Natural killer cell (primary cell): ENCODE measurements around the gene SAFB. TPM values are rescaled to one million over a fixed set of nuclear protein-coding genes. Genes with fewer than 3 reads are reported as not detected.

ENCODE experiments used
- ATAC-seq, 3 donors: fragments of 150-1000 bp in 2 of 3; fragments of 200-7000 bp in 1 of 3; cut with Tn5 transposase; 1 replicate in 1 of 3; 2 replicates in 2 of 3; pipeline ENCODE4 v1.10.0; 2021; ENCODE audit warnings: mild to moderate bottlenecking in 2 of 3, moderate library complexity in 2 of 3
- DNase-seq, 2 donors: peaks; one replicate each; pipeline versions ENCODE4 v3.0.0 to v3.0.0-alpha.2; 2013 to 2021; ENCODE audit warnings: mixed read lengths in 1 of 2
- H3K27ac ChIP-seq: one replicate; pipeline ENCODE4 v1.5.1; 2013; ENCODE audit warnings: mild to moderate bottlenecking, low read length
- H3K27me3 ChIP-seq: one replicate; pipeline ENCODE4 v1.6.1; 2013; ENCODE audit warnings: low read length; ENCODE audit not compliant: control insufficient read depth, insufficient read depth
- H3K36me3 ChIP-seq: one replicate; pipeline ENCODE4 v1.6.1; 2013; ENCODE audit warnings: low read length; ENCODE audit not compliant: control insufficient read depth, insufficient read depth
- H3K4me1 ChIP-seq: one replicate; pipeline ENCODE4 v1.6.1; 2013; ENCODE audit warnings: low read length; ENCODE audit not compliant: control insufficient read depth, insufficient read depth
- H3K4me3 ChIP-seq: one replicate; pipeline ENCODE4 v1.5.1; 2013; ENCODE audit warnings: low read length
- H3K9me3 ChIP-seq: one replicate; pipeline ENCODE4 v1.6.1; 2013; ENCODE audit warnings: low read length; ENCODE audit not compliant: control insufficient read depth, insufficient read depth
- H3K27ac Mint-ChIP-seq, 2 donors: one replicate each; pipeline ENCODE4 v1.8.0; 2022; ENCODE audit warnings: mild to moderate bottlenecking in 2 of 2, mixed read lengths in 2 of 2, moderate library complexity in 1 of 2
- H3K27me3 Mint-ChIP-seq, 2 donors: one replicate each; pipeline ENCODE4 v1.8.0; 2022; ENCODE audit warnings: low read depth in 2 of 2, mixed read lengths in 2 of 2
- H3K36me3 Mint-ChIP-seq: one replicate; pipeline ENCODE4 v1.8.0; 2022; ENCODE audit warnings: mixed read lengths
- H3K4me1 Mint-ChIP-seq, 2 donors: one replicate each; pipeline ENCODE4 v1.8.0; 2022; ENCODE audit warnings: mixed read lengths in 2 of 2
- H3K4me3 Mint-ChIP-seq: one replicate; pipeline ENCODE4 v1.8.0; 2022; ENCODE audit warnings: mild to moderate bottlenecking, moderate library complexity, mixed read lengths
- H3K9me3 Mint-ChIP-seq, 2 donors: one replicate each; pipeline ENCODE4 v1.8.0; 2022; ENCODE audit warnings: mixed read lengths in 2 of 2
- WGBS: methylation state at CpG from one replicate; pipeline ENCODE4 v1.1.7; 2013; ENCODE audit warnings: missing lambda C conversion rate; ENCODE audit not compliant: insufficient coverage; 5-methylcytosine and 5-hydroxymethylcytosine counted together
- intact Hi-C: fragments of 100-400 bp; cut with micrococcal nuclease; formaldehyde crosslinking; loops from one replicate; pipeline ENCODE4 v1.14.2; 2022
- total RNA-seq, 4 donors: library from RNA; stranded (reverse); fragments of 120-200 nt in 1 of 4; gene quantifications; one replicate each; pipeline versions ENCODE4 v1.2.3 to v1.2.4, GENCODE V29; 2013 to 2022
- TF ChIP-seq, protein P1 (sequence below): fragments of 200-600 bp; IDR thresholded peaks from one replicate; pipeline ENCODE4 v1.8.0; 2022; ENCODE audit warnings: antibody characterized with exemption

SAFB gene
- total RNA-seq, 3 donors from 2014 or later (not counting 1 experiment from before 2014, with no cell fraction given) = 195 to 229 (median 207) TPM

DNA sequence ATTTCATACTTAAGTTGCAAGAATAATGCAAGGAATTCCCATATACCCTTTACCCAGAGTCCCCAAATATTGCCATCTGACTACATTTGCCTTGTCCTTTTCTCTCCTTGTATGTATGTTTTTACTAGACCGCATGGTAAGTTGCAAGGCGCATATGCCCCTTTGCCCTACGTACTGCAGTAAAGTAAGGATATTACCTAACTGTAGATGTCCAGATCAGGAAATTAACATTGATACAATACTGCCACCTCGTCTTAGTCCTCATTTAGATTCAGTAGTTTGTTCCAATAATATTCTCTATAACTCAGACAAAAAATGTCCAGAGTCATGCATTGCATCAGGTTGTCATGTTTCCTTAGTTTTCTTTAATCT, 9.3 kb downstream of the SAFB start:
- Histone ChIP-seq H3K4me3 (no peak overlapping the region), H3K9me3 (no peaks in the 10 kb centered on the region), H3K27ac (no peak overlapping the region), H3K27me3 (no peaks in the 10 kb centered on the region), H3K36me3 (peaks cover 25% of the 10 kb centered on the region), H3K4me1 (peaks cover 23% of the 10 kb centered on the region)
- Mint-ChIP-seq H3K36me3 (peaks cover 13% of the 10 kb centered on the region), H3K27ac (peak overlapping the region; percentile 15 to 43), H3K4me1 (peaks cover 60% of the 10 kb centered on the region in 2 donors), H3K4me3 (no peak overlapping the region), H3K9me3 (no peaks in the 10 kb centered on the region), H3K27me3 (no peaks in the 10 kb centered on the region)
- DNase-seq (no peak), ATAC-seq (no peak)
- TF ChIP-seq, protein P1, sequence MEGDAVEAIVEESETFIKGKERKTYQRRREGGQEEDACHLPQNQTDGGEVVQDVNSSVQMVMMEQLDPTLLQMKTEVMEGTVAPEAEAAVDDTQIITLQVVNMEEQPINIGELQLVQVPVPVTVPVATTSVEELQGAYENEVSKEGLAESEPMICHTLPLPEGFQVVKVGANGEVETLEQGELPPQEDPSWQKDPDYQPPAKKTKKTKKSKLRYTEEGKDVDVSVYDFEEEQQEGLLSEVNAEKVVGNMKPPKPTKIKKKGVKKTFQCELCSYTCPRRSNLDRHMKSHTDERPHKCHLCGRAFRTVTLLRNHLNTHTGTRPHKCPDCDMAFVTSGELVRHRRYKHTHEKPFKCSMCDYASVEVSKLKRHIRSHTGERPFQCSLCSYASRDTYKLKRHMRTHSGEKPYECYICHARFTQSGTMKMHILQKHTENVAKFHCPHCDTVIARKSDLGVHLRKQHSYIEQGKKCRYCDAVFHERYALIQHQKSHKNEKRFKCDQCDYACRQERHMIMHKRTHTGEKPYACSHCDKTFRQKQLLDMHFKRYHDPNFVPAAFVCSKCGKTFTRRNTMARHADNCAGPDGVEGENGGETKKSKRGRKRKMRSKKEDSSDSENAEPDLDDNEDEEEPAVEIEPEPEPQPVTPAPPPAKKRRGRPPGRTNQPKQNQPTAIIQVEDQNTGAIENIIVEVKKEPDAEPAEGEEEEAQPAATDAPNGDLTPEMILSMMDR = no peak
- WGBS = 82% methylated on average over 3 of the region's 4 CpGs
- intact Hi-C loops = no loop called here

DNA sequence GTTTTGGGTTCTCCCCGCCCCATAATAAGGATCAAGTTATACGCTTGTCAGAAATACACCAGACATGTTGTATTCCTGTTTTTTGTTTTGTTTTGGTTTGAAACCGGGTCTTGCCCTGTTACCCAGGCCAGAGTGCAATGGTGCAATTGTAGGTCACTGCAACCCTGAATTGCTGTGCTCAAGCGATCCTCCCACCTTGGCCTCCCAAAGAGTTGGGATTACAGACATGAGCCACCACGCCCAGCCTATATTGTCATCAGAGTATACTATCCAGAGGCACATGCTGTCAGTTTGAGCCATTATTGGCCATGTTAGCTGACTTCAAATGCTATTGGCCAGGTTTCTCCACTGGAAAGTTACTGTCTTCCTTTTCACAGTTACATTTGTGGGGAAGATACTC, 9.8 kb downstream of the SAFB start:
- TF ChIP-seq, protein P1 = no peak
- H3K27ac Mint-ChIP-seq = peak overlapping the region; percentile 15 to 43
- peaks cover 59 to 60% of the 10 kb centered on the region in 2 donors for H3K4me1 Mint-ChIP-seq
- no peak for DNase-seq
- Histone ChIP-seq H3K4me1 (peaks cover 19% of the 10 kb centered on the region), H3K36me3 (peaks cover 21% of the 10 kb centered on the region), H3K4me3 (no peak overlapping the region), H3K9me3 (no peaks in the 10 kb centered on the region), H3K27me3 (no peaks in the 10 kb centered on the region), H3K27ac (no peak overlapping the region)
- ATAC-seq = no peak
- H3K27me3 Mint-ChIP-seq = no peaks in the 10 kb centered on the region
- H3K36me3 Mint-ChIP-seq = peaks cover 10% of the 10 kb centered on the region
- intact Hi-C loops = no loop called here
- 89% methylated on average over 5 of the region's 5 CpGs for WGBS
- H3K4me3 Mint-ChIP-seq = no peak overlapping the region
- no peaks in the 10 kb centered on the region for H3K9me3 Mint-ChIP-seq

DNA sequence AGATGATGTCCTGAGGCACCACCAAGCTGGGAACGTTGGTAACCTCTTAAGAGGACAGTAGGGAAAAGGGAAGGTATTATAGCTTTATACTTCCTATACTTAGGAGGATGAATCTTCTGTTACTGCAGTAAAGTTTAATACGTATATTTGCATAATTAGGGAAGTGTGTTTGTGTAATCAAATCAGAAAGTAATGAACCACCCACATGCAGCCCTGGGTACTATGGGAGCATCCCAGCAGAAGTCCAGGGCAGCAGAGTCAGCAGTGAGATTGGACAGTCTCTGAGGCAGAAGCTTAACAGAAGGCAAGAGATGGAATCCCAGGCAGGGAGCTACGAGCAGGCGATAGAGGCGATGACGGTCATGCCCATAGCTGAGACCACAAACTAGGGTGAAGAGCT, 12.5 kb downstream of the SAFB start:
- Histone ChIP-seq H3K27me3 (no peaks in the 10 kb centered on the region), H3K27ac (no peak overlapping the region), H3K36me3 (peaks cover 5% of the 10 kb centered on the region), H3K4me1 (peaks cover under 1% of the 10 kb centered on the region), H3K9me3 (no peaks in the 10 kb centered on the region), H3K4me3 (no peak overlapping the region)
- Mint-ChIP-seq H3K27me3 (no peaks in the 10 kb centered on the region), H3K4me1 (peaks cover 49 to 55% of the 10 kb centered on the region in 2 donors), H3K36me3 (peaks cover 7% of the 10 kb centered on the region), H3K27ac (peak overlapping the region; percentile 36 to 53), H3K4me3 (no peak overlapping the region), H3K9me3 (no peaks in the 10 kb centered on the region)
- TF ChIP-seq, protein P1 = no peak
- no peak for DNase-seq
- no peak for ATAC-seq
- WGBS = 74% methylated on average over 4 of the region's 6 CpGs
- intact Hi-C loops = no loop called here

DNA sequence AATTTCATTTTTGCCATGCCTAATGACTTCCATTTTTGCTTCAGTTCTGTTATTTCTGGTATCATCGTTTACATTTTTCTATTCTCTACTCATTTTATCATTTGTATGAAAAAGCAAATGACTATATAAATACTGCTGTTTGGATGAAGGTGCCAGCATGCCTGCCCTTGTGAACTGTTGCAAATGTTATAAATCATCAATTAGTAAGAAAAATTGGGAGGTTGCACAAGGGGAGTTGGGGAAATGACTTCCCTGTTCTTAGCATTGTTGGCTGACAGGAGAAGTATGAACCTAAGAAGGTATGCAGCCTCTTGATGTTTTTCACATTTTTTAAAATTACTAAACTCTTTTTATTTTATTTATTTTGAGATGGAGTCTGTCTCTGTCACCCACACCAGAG, 15.1 kb downstream of the SAFB start:
- H3K27ac Mint-ChIP-seq = no peak overlapping the region
- no peaks in the 10 kb centered on the region for H3K27me3 Mint-ChIP-seq
- no CpG with 5 or more reads among the region's 1 CpG for WGBS
- Histone ChIP-seq H3K4me3 (no peak overlapping the region), H3K27me3 (no peaks in the 10 kb centered on the region), H3K9me3 (no peaks in the 10 kb centered on the region), H3K4me1 (no peaks in the 10 kb centered on the region), H3K36me3 (peaks cover 19% of the 10 kb centered on the region), H3K27ac (no peak overlapping the region)
- H3K4me1 Mint-ChIP-seq = peaks cover 40 to 42% of the 10 kb centered on the region in 2 donors
- intact Hi-C loops = no loop called here
- no peaks in the 10 kb centered on the region for H3K9me3 Mint-ChIP-seq
- no peak for ATAC-seq
- no peak overlapping the region for H3K4me3 Mint-ChIP-seq
- DNase-seq = no peak
- TF ChIP-seq, protein P1 = no peak
- peaks cover 7% of the 10 kb centered on the region for H3K36me3 Mint-ChIP-seq
